GM23338 (cell line): ENCODE data around the gene COL4A2. TPM values are rescaled to one million over a fixed set of nuclear protein-coding genes. Genes with fewer than 3 reads are reported as not detected.

Experiments used
- ATAC-seq: fragments of 200-7000 bp; cut with Tn5 transposase; 3 replicates; pipeline ENCODE4 v1.9.1; 2020
- DNase-seq: peaks from one replicate; pipeline ENCODE4 v3.0.0-alpha.2; 2015; ENCODE audit warnings: low spot score
- H2AFZ ChIP-seq: fragments of 200-600 bp; sonication (generic); 2 replicates; pipeline ENCODE4 v1.8.0; 2016; ENCODE audit warnings: antibody characterized with exemption, mild to moderate bottlenecking, moderate library complexity
- H3F3A ChIP-seq: fragments of 200-600 bp; sonication (generic); replicated peaks from 2 replicates; pipeline ENCODE4 v1.8.0; 2017; ENCODE audit warnings: antibody characterized with exemption, mixed run types, low read depth
- H3K27ac ChIP-seq: fragments of 200-600 bp; sonication (generic); 2 replicates; pipeline ENCODE4 v1.6.1; 2016; ENCODE audit warnings: low read depth
- H3K27me3 ChIP-seq: fragments of 200-600 bp; sonication (generic); 2 replicates; pipeline ENCODE4 v1.8.0; 2016; ENCODE audit warnings: mild to moderate bottlenecking, mixed run types, moderate library complexity; ENCODE audit not compliant: insufficient read depth
- H3K36me3 ChIP-seq: fragments of 200-600 bp; sonication (generic); 2 replicates; pipeline ENCODE4 v1.8.0; 2016; ENCODE audit warnings: mild to moderate bottlenecking; ENCODE audit not compliant: insufficient read depth
- H3K4me1 ChIP-seq: fragments of 200-600 bp; sonication (generic); 2 replicates; pipeline ENCODE4 v1.8.0; 2016; ENCODE audit warnings: mild to moderate bottlenecking, moderate library complexity; ENCODE audit not compliant: insufficient read depth
- H3K4me2 ChIP-seq: fragments of 200-600 bp; sonication (generic); 2 replicates; pipeline ENCODE4 v1.7.1; 2017; ENCODE audit warnings: mixed run types
- H3K4me3 ChIP-seq: fragments of 200-600 bp; sonication (generic); 2 replicates; pipeline ENCODE4 v1.6.1; 2016; ENCODE audit warnings: mixed run types
- H3K79me2 ChIP-seq: fragments of 200-600 bp; sonication (generic); replicated peaks from 2 replicates; pipeline ENCODE4 v1.8.0; 2017; ENCODE audit warnings: mild to moderate bottlenecking; ENCODE audit not compliant: insufficient read depth
- H3K9me2 ChIP-seq: fragments of 200-600 bp; sonication (generic); 2 replicates; pipeline ENCODE4 v1.8.0; 2017; ENCODE audit not compliant: insufficient read depth
- H4K20me1 ChIP-seq: fragments of 200-600 bp; sonication (generic); replicated peaks from 2 replicates; pipeline ENCODE4 v1.8.0; 2017; ENCODE audit warnings: mild to moderate bottlenecking; ENCODE audit not compliant: insufficient read depth
- H3K27ac Mint-ChIP-seq: 2 replicates; pipeline ENCODE4 v1.8.0; 2020; ENCODE audit warnings: inconsistent platforms, mild to moderate bottlenecking, moderate library complexity, mixed read lengths
- H3K27me3 Mint-ChIP-seq: 3 replicates; pipeline ENCODE4 v1.8.0; 2022; ENCODE audit warnings: low read depth, mild to moderate bottlenecking, moderate library complexity, mixed read lengths, inconsistent platforms; ENCODE audit not compliant: insufficient read depth, poor library complexity
- H3K36me3 Mint-ChIP-seq: 3 replicates; pipeline ENCODE4 v1.8.0; 2021; ENCODE audit warnings: low read depth, mild to moderate bottlenecking, inconsistent platforms, moderate library complexity, mixed read lengths
- H3K4me1 Mint-ChIP-seq: 3 replicates; pipeline ENCODE4 v1.8.0; 2020; ENCODE audit warnings: mild to moderate bottlenecking, inconsistent platforms, mixed read lengths
- H3K4me3 Mint-ChIP-seq: 3 replicates; pipeline ENCODE4 v1.8.0; 2021; ENCODE audit warnings: moderate library complexity, mild to moderate bottlenecking, inconsistent platforms, mixed read lengths
- H3K9me3 Mint-ChIP-seq: 3 replicates; pipeline ENCODE4 v1.8.0; 2020; ENCODE audit warnings: moderate library complexity, mild to moderate bottlenecking, inconsistent platforms, mixed read lengths
- CREB1 ChIP-seq: fragments of 250-450 bp; sonication (Bioruptor Pico); IDR thresholded peaks from 2 replicates; pipeline ENCODE4 v1.5.0; 2020; ENCODE audit warnings: low read depth, mild to moderate bottlenecking, moderate library complexity
- ETS1 ChIP-seq: IDR thresholded peaks from 2 replicates; pipeline ENCODE4 v1.6.1; 2016; ENCODE audit warnings: antibody characterized with exemption
- EZH2 ChIP-seq: fragments of 200-600 bp; sonication (generic); IDR thresholded peaks from one replicate; pipeline ENCODE4 v1.8.0; 2017; ENCODE audit warnings: antibody characterized with exemption, mild to moderate bottlenecking, low read depth; ENCODE audit not compliant: unreplicated experiment
- NANOG ChIP-seq: IDR thresholded peaks from 2 replicates; pipeline ENCODE4 v1.6.1; 2016; ENCODE audit warnings: antibody characterized with exemption, borderline replicate concordance
- STAT1 ChIP-seq: IDR thresholded peaks from one replicate; pipeline ENCODE4 v1.6.1; 2016; ENCODE audit warnings: antibody characterized with exemption; ENCODE audit not compliant: unreplicated experiment
- ZNF331 ChIP-seq: fragments of 250-450 bp; sonication (Bioruptor Pico); IDR thresholded peaks from 2 replicates; pipeline ENCODE4 v1.5.0; 2020; ENCODE audit warnings: low read depth, mild to moderate bottlenecking, moderate library complexity
- ZNF462 ChIP-seq: fragments of 250-450 bp; sonication (Bioruptor Pico); IDR thresholded peaks from 2 replicates; pipeline ENCODE4 v1.5.0; 2020; ENCODE audit warnings: mild to moderate bottlenecking, moderate library complexity
- polyA plus RNA-seq: library from polyadenylated mRNA; unstranded; fragments of >200 nt; fragmentation: Nextera tagmentation; extraction: Ambion mirVana; gene quantifications from 2 replicates; pipeline ENCODE4 v1.2.1, GENCODE V29; 2016
- total RNA-seq: library from RNA; depleted of rRNA; stranded (reverse); fragments of >200 nt; shearing (Covaris generic); gene quantifications from 2 replicates; pipeline ENCODE4 v1.2.3, GENCODE V29; 2014
- TF ChIP-seq, protein P1 (sequence below), 2 experiments: fragments of 200-600 bp in 1 of 2; sonication (generic) in 1 of 2; conservative IDR thresholded peaks; 2 replicates each; pipeline versions ENCODE4 v1.5.1 to v1.6.1; 2016 to 2017; ENCODE audit warnings: antibody characterized with exemption in 2 of 2, low read depth in 2 of 2, mild to moderate bottlenecking in 2 of 2, moderate library complexity in 1 of 2

The COL4A2 gene
- total and polyA plus RNA-seq, 2 experiments from 2014 or later: 37.4 to 131 TPM

DNA sequence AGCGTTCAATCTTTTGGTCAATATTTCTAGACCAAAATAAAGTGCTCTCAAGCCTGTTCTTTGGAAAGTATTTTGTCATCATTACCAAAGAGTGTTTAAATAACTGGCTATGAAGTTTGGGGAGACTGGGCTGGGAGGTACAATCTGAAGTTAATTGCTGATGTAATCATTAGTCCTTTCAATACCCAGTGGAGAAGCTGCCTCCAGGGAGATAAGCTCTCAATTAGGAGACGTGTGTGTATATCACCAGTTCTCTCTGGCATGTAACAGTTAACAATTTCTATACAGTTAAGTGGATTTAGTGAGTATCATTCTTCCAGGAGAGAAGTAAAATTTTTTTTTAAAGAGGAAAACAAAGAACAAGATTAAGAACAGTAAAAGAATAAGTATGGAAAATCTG lies 1.5 kb upstream of the COL4A2 start:
- Histone ChIP-seq H3K4me1 (peaks cover 36% of the 10 kb centered on the region), H3K79me2 (peaks cover 63% of the 10 kb centered on the region), H3K4me3 (peak overlapping the region; percentile 98), H3K4me2 (peak overlapping the region; percentile 95), H3K36me3 (no peaks in the 10 kb centered on the region), H3K9me2 (no peaks in the 10 kb centered on the region; the same call in 1 of the 2 replicates), H3K27ac (no peak overlapping the region), H2AFZ (no peak overlapping the region), H4K20me1 (no peaks in the 10 kb centered on the region; the same call in 1 of the 2 replicates), H3K27me3 (peaks cover 31% of the 10 kb centered on the region), H3F3A (no peaks in the 10 kb centered on the region)
- ATAC-seq: no peak
- Mint-ChIP-seq H3K27ac (no peak overlapping the region), H3K4me1 (peaks cover 38% of the 10 kb centered on the region), H3K36me3 (peaks cover 2% of the 10 kb centered on the region; the same call in 2 of the 3 replicates), H3K9me3 (peaks cover 3% of the 10 kb centered on the region; the same call in 1 of the 3 replicates), H3K4me3 (peak overlapping the region; percentile 80), H3K27me3 (peaks cover 20% of the 10 kb centered on the region)
- DNase-seq: no peak
- TF ChIP-seq STAT1 (no peak), EZH2 (no peak), CREB1 (CRISPR knock-in tag) (no peak), ETS1 (no peak), NANOG (no peak)
- TF ChIP-seq, protein P1, sequence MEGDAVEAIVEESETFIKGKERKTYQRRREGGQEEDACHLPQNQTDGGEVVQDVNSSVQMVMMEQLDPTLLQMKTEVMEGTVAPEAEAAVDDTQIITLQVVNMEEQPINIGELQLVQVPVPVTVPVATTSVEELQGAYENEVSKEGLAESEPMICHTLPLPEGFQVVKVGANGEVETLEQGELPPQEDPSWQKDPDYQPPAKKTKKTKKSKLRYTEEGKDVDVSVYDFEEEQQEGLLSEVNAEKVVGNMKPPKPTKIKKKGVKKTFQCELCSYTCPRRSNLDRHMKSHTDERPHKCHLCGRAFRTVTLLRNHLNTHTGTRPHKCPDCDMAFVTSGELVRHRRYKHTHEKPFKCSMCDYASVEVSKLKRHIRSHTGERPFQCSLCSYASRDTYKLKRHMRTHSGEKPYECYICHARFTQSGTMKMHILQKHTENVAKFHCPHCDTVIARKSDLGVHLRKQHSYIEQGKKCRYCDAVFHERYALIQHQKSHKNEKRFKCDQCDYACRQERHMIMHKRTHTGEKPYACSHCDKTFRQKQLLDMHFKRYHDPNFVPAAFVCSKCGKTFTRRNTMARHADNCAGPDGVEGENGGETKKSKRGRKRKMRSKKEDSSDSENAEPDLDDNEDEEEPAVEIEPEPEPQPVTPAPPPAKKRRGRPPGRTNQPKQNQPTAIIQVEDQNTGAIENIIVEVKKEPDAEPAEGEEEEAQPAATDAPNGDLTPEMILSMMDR (conservative IDR thresholded peaks at IDR 0.05; ENCODE audit: low read depth in 2 of 2): no peak

- Histone ChIP-seq H3K27me3 (peaks cover 31% of the 10 kb centered on the region), H3K79me2 (peaks cover 63% of the 10 kb centered on the region), H3K4me1 (peaks cover 36% of the 10 kb centered on the region), H2AFZ (no peak overlapping the region), H3F3A (no peaks in the 10 kb centered on the region), H3K36me3 (peaks cover 3% of the 10 kb centered on the region; the same call in 1 of the 2 replicates), H3K9me2 (no peaks in the 10 kb centered on the region; the same call in 1 of the 2 replicates), H3K4me2 (peak overlapping the region; percentile 95), H3K27ac (no peak overlapping the region), H4K20me1 (no peaks in the 10 kb centered on the region; the same call in 1 of the 2 replicates), H3K4me3 (peak overlapping the region; percentile 98)
- no peak for ATAC-seq
- Mint-ChIP-seq H3K27me3 (peaks cover 20% of the 10 kb centered on the region), H3K9me3 (peaks cover 3% of the 10 kb centered on the region; the same call in 1 of the 3 replicates), H3K36me3 (peaks cover 2% of the 10 kb centered on the region; the same call in 2 of the 3 replicates), H3K27ac (no peak overlapping the region), H3K4me1 (peaks cover 38% of the 10 kb centered on the region), H3K4me3 (peak overlapping the region; percentile 80)
- no peak for DNase-seq
- TF ChIP-seq NANOG (no peak), EZH2 (no peak), ZNF331 (no peak), STAT1 (no peak), ZNF462 (no peak)
- TF ChIP-seq, protein P1 (conservative IDR thresholded peaks at IDR 0.05; ENCODE audit: low read depth in 2 of 2): no peak
Measured at GRCh38 chr13:110305949-110306339, 1.1 kb upstream of the COL4A2 start.
